Cardiac septum (tissue), 1 donor: ENCODE measurements around the gene UBE2QL1. TPM values are rescaled to one million over a fixed set of nuclear protein-coding genes. Genes with fewer than 3 reads are reported as not detected.

Experiments used
- DNase-seq: peaks from one replicate; pipeline ENCODE4 v3.0.0-alpha.2; 2020; ENCODE audit warnings: low spot score
- intact Hi-C: fragments of 100-400 bp; cut with DNase I; formaldehyde crosslinking; loops from one replicate; pipeline ENCODE4 v1.14.0; 2022
- total RNA-seq: library from RNA; stranded (reverse); fragmentation: NEBNext Ultra II Directional; extraction: Animal tissue kit (Norgen Biotek cat#: 25700); gene quantifications from one replicate; pipeline ENCODE4 v1.2.1, GENCODE V29; 2021
- donor health status: DM: no; HTN: no; CAD: no.

UBE2QL1 gene
- total RNA-seq, 1 donor from 2014 or later = 13.1 TPM

GRCh38 chr5:6424110-6424659 is 24.5 kb upstream of the UBE2QL1 start:
- no peak for DNase-seq
- intact Hi-C loops = no loop called here

GRCh38 chr5:6424700-6425099 is 24.0 kb upstream of the UBE2QL1 start:
- no peak for DNase-seq
- intact Hi-C loops = no loop called here

GRCh38 chr5:6427694-6428093 is 21.0 kb upstream of the UBE2QL1 start:
- intact Hi-C loops = loop anchor here (2.0 kb wide), 1 partner anchor 45 kb away; no protein-coding TSS in a partner anchor
- no peak for DNase-seq

GRCh38 chr5:6430418-6431028 is 18.1 kb upstream of the UBE2QL1 start:
- intact Hi-C loops = loop anchor here (5.0 kb wide), 1 partner anchor 938 kb away; no protein-coding TSS in a partner anchor
- peak; percentile 83 for DNase-seq

- intact Hi-C loops = loop anchor here (5.0 kb wide), 1 partner anchor 939 kb away; no protein-coding TSS in a partner anchor
- no peak for DNase-seq
Observed at GRCh38 chr5:6431214-6432195, 17.2 kb upstream of the UBE2QL1 start.

- intact Hi-C loops = loop anchor here (5.0 kb wide), 1 partner anchor 940 kb away; no protein-coding TSS in a partner anchor
- peak; percentile 14 for DNase-seq
Observed at GRCh38 chr5:6432206-6432605, 16.5 kb upstream of the UBE2QL1 start.

- peak; percentile 36 for DNase-seq
- intact Hi-C loops = loop anchor here (5.0 kb wide), 1 partner anchor 942 kb away; no protein-coding TSS in a partner anchor
Observed at GRCh38 chr5:6434731-6435130, 13.9 kb upstream of the UBE2QL1 start.

GRCh38 chr5:6435356-6435755 is 13.3 kb upstream of the UBE2QL1 start:
- intact Hi-C loops = no loop called here
- DNase-seq = peak; percentile 44

GRCh38 chr5:6436715-6437331 is 11.8 kb upstream of the UBE2QL1 start:
- intact Hi-C loops = no loop called here
- DNase-seq = no peak

GRCh38 chr5:6439588-6440550 is 8.8 kb upstream of the UBE2QL1 start:
- intact Hi-C loops = no loop called here
- peak; percentile 20 for DNase-seq

- DNase-seq = no peak
- intact Hi-C loops = no loop called here
Observed at GRCh38 chr5:6442333-6442732, 6.3 kb upstream of the UBE2QL1 start.

- intact Hi-C loops = no loop called here
- peak; percentile 68 for DNase-seq
Observed at GRCh38 chr5:6443326-6443725, 5.3 kb upstream of the UBE2QL1 start.

- no peak for DNase-seq
- intact Hi-C loops = loop anchor here (5.0 kb wide), 3 partner anchors 69 to 154 kb away; partner anchors contain the start of gene MED10
Observed at GRCh38 chr5:6446042-6446441, 2.6 kb upstream of the UBE2QL1 start.

GRCh38 chr5:6446626-6447309 is 1.9 kb upstream of the UBE2QL1 start:
- intact Hi-C loops = loop anchor here (5.0 kb wide), 3 partner anchors 69 to 154 kb away; partner anchors contain the start of gene MED10
- DNase-seq = peak; percentile 49

- DNase-seq = no peak
- intact Hi-C loops = loop anchor here (5.0 kb wide), 3 partner anchors 70 to 155 kb away; partner anchors contain the start of gene MED10
Observed at GRCh38 chr5:6447384-6448140, 1.1 kb upstream of the UBE2QL1 start.

GRCh38 chr5:6448141-6448491 is 543 bp upstream of the UBE2QL1 start:
- intact Hi-C loops = loop anchor here (5.0 kb wide), 3 partner anchors 71 to 156 kb away; partner anchors contain the start of gene MED10
- peak; percentile 9 for DNase-seq
